Left ventricle myocardium inferior (tissue), 1 donor: ENCODE results near the gene SFXN1. TPM values are rescaled to one million over a fixed set of nuclear protein-coding genes. Genes with fewer than 3 reads are reported as not detected.

Source experiments
- DNase-seq: peaks from one replicate; pipeline ENCODE4 v3.0.0-alpha.2; 2020
- H3K27ac ChIP-seq: fragments of 200-600 bp; replicated peaks from 2 replicates; pipeline ENCODE4 v1.8.0; 2021
- H3K27me3 ChIP-seq: fragments of 200-600 bp; 2 replicates; pipeline ENCODE4 v1.8.0; 2021; ENCODE audit warnings: low read depth
- H3K36me3 ChIP-seq: fragments of 200-600 bp; 2 replicates; pipeline ENCODE4 v1.8.0; 2021
- H3K4me1 ChIP-seq: fragments of 200-600 bp; 2 replicates; pipeline ENCODE4 v1.8.0; 2021
- H3K4me3 ChIP-seq: fragments of 200-600 bp; 2 replicates; pipeline ENCODE4 v1.8.0; 2021; ENCODE audit warnings: mild to moderate bottlenecking, moderate library complexity
- H3K9me3 ChIP-seq: fragments of 200-600 bp; replicated peaks from 2 replicates; pipeline ENCODE4 v1.8.0; 2021
- intact Hi-C: fragments of 100-400 bp; cut with micrococcal nuclease; formaldehyde crosslinking; loops from one replicate; pipeline ENCODE4 v1.11.0; 2022
- total RNA-seq: library from RNA; stranded (reverse); fragmentation: NEBNext Ultra II Directional; extraction: Animal tissue kit (Norgen Biotek cat#: 25700); gene quantifications from one replicate; pipeline ENCODE4 v1.2.1, GENCODE V29; 2021
- TF ChIP-seq, protein P1 (sequence below): fragments of 200-600 bp; IDR thresholded peaks from 2 replicates; pipeline ENCODE4 v1.8.0; 2021; ENCODE audit warnings: antibody characterized with exemption, mild to moderate bottlenecking, borderline replicate concordance
- donor health status: DM: no; HTN: yes; CAD: no; lungs with severe emphysema.

SFXN1 gene
- total RNA-seq, 1 donor from 2014 or later: 37.2 TPM

DNA sequence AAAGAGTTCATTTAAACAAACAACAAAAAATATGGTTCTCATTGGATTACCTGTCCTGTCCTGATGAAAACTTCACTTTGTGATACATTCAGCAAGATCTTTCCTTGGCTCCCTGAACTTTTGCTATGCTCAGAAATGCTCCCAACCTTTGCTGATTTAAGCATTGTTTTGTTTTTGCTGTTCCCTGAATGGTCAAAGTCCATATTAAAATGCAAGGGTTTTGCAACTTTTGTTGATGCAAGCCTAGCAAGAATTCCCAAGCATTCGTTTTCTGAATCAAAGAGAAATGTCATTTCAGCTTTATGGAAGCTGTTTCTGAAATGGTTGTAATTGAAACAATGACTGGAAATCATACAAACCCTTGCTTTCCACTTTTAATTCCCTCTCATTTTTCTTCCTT, 3.1 kb upstream of the SFXN1 start:
- Histone ChIP-seq H3K9me3 (no peaks in the 10 kb centered on the region), H3K27ac (no peak overlapping the region), H3K36me3 (no peaks in the 10 kb centered on the region), H3K4me1 (peaks cover 24% of the 10 kb centered on the region), H3K4me3 (no peak overlapping the region), H3K27me3 (peaks cover 12% of the 10 kb centered on the region)
- TF ChIP-seq, protein P1, sequence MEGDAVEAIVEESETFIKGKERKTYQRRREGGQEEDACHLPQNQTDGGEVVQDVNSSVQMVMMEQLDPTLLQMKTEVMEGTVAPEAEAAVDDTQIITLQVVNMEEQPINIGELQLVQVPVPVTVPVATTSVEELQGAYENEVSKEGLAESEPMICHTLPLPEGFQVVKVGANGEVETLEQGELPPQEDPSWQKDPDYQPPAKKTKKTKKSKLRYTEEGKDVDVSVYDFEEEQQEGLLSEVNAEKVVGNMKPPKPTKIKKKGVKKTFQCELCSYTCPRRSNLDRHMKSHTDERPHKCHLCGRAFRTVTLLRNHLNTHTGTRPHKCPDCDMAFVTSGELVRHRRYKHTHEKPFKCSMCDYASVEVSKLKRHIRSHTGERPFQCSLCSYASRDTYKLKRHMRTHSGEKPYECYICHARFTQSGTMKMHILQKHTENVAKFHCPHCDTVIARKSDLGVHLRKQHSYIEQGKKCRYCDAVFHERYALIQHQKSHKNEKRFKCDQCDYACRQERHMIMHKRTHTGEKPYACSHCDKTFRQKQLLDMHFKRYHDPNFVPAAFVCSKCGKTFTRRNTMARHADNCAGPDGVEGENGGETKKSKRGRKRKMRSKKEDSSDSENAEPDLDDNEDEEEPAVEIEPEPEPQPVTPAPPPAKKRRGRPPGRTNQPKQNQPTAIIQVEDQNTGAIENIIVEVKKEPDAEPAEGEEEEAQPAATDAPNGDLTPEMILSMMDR: no peak
- no peak for DNase-seq
- intact Hi-C loops: no loop called here

DNA sequence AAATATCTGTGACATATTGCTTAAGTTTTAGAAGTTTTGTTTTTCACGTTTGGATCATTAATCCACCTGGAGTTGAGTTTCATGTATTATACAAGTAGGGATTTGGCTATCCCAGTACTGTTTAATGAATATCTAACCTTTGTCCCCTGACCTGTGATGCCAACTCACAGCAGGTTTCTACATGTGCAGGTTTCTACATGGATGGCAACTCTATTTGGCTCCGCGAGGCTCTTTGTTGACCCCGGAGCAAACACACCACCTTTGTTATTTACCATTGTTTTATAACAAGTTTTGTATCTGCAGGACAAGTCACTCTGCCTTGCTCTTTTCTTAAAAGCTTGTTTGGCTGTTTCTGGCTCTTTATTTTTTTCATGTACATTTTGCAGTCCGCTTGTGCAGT, 920 bp upstream of the SFXN1 start:
- peaks cover 12% of the 10 kb centered on the region for H3K27me3 ChIP-seq
- no peak for DNase-seq
- H3K27ac ChIP-seq: peak overlapping the region; percentile 89
- TF ChIP-seq, protein P1: no peak
- no peaks in the 10 kb centered on the region for H3K36me3 ChIP-seq
- H3K4me1 ChIP-seq: peaks cover 36% of the 10 kb centered on the region
- H3K9me3 ChIP-seq: no peaks in the 10 kb centered on the region
- no peak overlapping the region for H3K4me3 ChIP-seq
- intact Hi-C loops: no loop called here

DNA sequence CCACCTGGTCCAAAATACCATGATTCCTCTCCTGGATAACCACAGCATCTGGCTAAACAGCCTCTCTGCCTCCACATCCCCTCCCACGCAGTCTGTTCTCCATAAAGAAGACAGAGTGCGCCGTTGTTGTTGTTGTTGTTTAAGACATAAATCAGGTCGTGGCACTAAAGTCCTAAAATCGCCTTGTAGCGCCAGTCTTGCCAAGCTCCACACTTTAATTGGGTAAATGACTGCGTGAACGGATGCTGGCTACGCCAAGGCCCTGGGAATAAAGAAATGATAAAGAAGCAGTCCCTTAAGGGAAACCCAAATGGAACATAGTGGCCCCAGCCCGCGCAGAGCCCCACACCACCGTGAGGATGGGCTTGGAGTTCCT, 364 bp upstream of the SFXN1 start:
- TF ChIP-seq, protein P1: no peak
- H3K4me3 ChIP-seq: peak overlapping the region; percentile 93
- H3K4me1 ChIP-seq: peaks cover 36% of the 10 kb centered on the region
- H3K9me3 ChIP-seq: no peaks in the 10 kb centered on the region
- DNase-seq: no peak
- intact Hi-C loops: no loop called here
- H3K27me3 ChIP-seq: peaks cover 12% of the 10 kb centered on the region
- no peaks in the 10 kb centered on the region for H3K36me3 ChIP-seq
- peak overlapping the region; percentile 89 for H3K27ac ChIP-seq

DNA sequence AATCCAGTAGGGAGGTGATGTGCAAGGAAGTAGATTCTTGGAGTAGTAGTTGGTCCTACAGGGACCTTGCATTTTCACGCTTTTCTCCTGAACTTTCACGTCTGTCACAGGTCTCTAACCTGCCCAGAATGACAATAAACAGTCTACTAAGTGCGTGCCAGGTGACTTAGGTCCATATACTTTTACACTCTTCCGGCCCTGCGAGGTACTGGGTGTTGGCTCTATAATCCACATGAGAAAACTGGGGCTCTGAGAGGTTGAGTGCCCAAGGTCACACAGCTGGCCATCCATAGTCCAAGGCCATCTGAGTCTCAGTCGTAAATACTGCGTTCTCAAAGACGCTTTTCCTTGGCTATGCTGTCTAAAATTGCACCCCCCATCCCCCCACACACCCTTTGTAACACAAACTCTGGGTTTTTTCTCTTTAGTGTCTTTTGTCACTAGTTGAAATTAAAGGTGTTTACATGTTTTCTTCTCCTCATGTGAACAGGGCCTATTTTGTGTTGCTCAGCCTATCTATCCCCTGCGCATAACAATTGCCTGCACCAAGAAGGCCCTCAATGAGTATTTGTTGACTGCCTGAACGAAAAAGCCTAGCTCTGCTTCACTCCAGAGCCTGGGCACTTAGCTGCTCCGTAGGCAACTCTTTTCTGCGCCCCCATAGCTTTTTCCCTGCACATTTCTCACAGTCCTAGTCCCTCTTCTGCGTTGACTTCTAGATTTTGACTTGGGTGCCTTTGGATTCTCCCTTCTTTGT, 943 bp downstream of the SFXN1 start:
- Histone ChIP-seq H3K27ac (peak overlapping the region; percentile 89), H3K4me3 (peak overlapping the region; percentile 93), H3K9me3 (no peaks in the 10 kb centered on the region), H3K27me3 (peaks cover 2% of the 10 kb centered on the region), H3K36me3 (peaks cover 12% of the 10 kb centered on the region), H3K4me1 (peaks cover 36% of the 10 kb centered on the region)
- intact Hi-C loops: no loop called here
- TF ChIP-seq, protein P1: no peak
- no peak for DNase-seq

DNA sequence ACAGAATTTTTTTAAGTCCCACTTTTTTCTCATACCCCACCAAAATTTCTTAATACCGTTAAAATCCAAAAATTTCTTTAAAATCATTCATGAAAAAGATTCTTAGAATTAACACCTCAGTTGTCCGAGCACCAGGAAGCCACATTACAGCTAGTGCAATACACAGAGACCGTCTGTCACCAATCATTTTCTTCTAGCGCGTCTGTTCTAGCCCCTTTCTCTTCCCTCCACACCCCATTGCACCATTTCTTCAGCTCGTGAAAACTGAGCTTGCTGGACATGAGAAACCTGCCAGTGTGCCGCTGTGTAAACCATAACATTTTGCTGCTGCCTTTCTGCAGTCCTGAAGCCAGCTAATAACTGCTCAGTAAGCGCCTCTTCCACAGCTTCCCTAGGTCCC, 5.0 kb downstream of the SFXN1 start:
- Histone ChIP-seq H3K4me3 (no peak overlapping the region), H3K36me3 (peaks cover 13% of the 10 kb centered on the region), H3K27me3 (no peaks in the 10 kb centered on the region), H3K4me1 (peaks cover 45% of the 10 kb centered on the region), H3K27ac (no peak overlapping the region), H3K9me3 (no peaks in the 10 kb centered on the region)
- no peak for DNase-seq
- intact Hi-C loops: no loop called here
- TF ChIP-seq, protein P1: no peak
